ENCODE data around the gene LRRC71.

Gene LRRC71

DNA sequence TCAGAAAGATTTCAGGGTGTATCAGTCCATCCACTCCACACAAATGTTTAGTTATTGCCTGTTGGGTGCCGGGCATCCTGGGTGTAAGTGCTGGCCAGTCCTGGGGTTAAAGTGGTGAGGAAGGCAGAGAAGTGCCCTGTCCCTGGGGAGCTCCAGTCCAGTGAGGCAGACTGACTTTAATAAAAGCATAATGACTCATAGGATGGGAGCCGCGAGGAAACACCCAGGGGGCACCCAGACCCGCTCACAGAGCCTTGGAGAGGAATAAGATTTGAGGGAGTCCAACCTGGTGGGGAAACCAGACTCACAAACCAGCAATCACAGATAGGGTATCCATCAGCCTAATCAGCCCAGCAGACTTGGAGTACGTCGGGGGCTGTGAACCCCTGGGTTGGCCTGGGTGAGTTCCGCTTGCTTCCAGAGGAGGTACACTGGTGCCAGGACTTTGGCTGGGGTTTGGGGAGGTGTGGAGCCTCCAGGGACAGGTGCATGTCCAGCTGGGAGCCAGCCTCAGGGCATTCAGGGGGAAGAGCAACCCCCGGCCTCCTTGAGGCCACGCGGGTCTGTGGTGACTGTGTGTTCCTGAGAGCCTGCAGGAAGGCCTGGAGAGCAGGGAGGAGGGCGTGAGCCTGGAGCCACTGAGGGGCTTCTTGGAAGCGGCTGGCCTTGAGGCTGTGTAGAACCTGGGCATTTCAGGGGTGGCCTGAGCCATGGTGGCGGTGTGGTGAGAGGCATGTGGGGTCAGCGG, 23.2 kb upstream of the LRRC71 start:
- Histone ChIP-seq H3K9me3 (no peaks in the 10 kb centered on the region), H3K27me3 (peaks cover 65% of the 10 kb centered on the region), H3K4me3 (no peak overlapping the region), H3K27ac (peak overlapping the region; percentile 60; the same call in 1 of the 2 replicates), H3K36me3 (no peaks in the 10 kb centered on the region), H4K20me1 (no peaks in the 10 kb centered on the region), H3K4me1 (peaks cover 67% of the 10 kb centered on the region), H3K4me2 (peak overlapping the region; percentile 71), H3K9ac (no peak overlapping the region; the same call in 1 of the 2 replicates)
- no peak for TF ChIP-seq Cebpa-rat (IDR thresholded peaks at IDR 0.05)

DNA sequence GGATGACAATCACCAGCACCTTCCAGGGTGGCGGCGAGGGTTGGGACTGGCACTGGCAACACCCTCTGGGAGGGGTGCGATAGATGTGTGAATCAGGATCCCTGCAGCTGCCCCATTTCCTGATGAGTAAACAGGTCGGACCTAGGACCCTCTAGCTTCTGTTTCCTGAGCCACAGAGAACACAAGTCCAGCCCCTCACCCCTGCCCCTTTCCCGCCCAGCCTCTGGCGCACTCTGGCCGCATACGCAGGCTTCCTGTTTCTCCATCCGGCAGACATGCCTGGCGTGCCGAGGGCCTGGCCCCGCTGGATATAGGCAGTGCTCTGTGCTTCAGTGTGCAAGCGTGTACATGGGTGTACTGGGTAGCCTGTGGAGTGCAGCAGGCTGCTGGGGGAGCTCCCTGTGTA, 22.3 kb upstream of the LRRC71 start:
- Histone ChIP-seq H3K9ac (peak overlapping the region; percentile 29; the same call in 1 of the 2 replicates), H3K4me2 (peak overlapping the region; percentile 71), H3K9me3 (no peaks in the 10 kb centered on the region), H3K36me3 (no peaks in the 10 kb centered on the region), H3K27me3 (peaks cover 56% of the 10 kb centered on the region), H4K20me1 (no peaks in the 10 kb centered on the region), H3K4me3 (no peak overlapping the region), H3K27ac (peak overlapping the region; percentile 60), H3K4me1 (peaks cover 62% of the 10 kb centered on the region)
- TF ChIP-seq Cebpa-rat (IDR thresholded peaks at IDR 0.05), result no peak

DNA sequence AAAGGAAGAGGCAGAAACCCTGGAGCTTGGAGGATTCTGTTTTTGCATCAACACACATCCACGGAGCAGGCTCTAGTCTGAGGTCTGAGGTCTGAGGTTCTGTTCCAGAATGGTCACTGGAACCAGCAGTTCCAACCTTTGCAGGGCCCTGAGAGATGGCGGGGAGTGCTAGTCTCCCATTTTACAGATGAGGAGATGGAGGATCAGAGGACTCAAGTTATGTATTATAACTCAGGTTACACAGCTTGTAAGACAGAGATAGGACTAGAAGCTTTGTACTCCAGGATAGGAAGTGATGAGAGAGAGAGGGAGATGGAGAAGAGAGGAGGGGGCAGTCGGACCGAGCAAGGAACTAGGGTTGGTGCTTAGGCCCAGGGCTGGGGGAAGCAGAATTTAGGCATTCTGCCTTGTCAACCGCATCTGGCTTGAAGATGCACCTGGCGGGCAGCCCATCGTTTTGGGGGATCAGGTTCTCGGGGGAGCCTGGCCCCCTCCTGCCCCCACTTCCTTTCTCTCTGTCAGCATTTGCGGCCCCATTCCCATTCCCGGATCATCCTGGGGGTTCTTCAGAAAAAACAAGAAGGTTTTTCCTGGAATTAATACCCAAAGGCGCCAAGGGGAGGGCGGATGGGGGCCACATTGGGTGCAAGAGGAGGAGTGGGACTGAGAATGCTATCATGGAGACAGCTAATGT, 21.3 kb upstream of the LRRC71 start:
- Histone ChIP-seq H3K9me3 (no peaks in the 10 kb centered on the region), H3K4me2 (peak overlapping the region; percentile 71), H3K36me3 (no peaks in the 10 kb centered on the region), H3K4me1 (peaks cover 54% of the 10 kb centered on the region), H3K9ac (no peak overlapping the region), H3K4me3 (no peak overlapping the region), H4K20me1 (no peaks in the 10 kb centered on the region), H3K27ac (no peak overlapping the region), H3K27me3 (peaks cover 46% of the 10 kb centered on the region)
- TF ChIP-seq Cebpa-rat (IDR thresholded peaks at IDR 0.05), result no peak

DNA sequence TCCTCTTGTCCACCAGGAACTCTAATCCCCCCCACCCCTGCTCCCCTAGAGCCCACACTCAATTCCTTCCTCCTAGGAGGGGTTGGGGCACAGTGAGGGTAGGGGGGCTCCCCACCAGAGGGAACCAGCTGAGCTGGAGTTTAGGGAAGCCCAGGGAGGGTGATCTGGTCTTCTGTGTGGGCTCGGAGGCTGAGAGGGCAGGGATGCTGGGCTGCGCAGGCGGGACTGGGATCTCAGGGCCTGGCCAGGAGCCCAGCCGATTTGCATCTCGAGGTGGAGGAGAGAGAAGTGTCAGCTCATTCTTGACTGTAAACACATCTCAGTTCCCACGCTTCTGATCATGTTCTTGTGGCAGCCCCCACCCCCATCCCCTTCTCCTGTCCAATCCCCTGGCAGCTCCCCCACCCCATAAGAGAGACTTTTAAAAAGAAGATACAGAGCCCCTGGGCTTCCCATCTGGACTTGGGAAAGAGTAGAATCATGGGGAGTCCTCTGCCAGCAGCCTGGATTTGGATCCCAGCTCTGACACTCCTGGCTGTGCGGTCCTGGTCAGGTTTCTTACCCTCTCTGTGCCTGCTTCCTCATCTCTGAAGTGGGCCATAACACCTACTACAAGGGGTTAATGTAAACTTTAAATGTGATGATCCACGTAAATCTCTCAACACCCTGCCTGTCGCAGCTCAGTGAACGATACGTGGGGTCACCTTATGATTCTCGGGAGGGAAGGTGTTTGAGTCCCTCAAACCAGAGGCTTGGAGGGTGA, 20.3 kb upstream of the LRRC71 start:
- no peak overlapping the region for H3K4me3 ChIP-seq
- no peaks in the 10 kb centered on the region for H3K36me3 ChIP-seq
- no peaks in the 10 kb centered on the region for H4K20me1 ChIP-seq
- no peak for TF ChIP-seq Cebpa-rat (IDR thresholded peaks at IDR 0.05)
- no peak overlapping the region for H3K9ac ChIP-seq
- peaks cover 36% of the 10 kb centered on the region for H3K27me3 ChIP-seq
- H3K9me3 ChIP-seq, result no peaks in the 10 kb centered on the region
- H3K27ac ChIP-seq, result no peak overlapping the region
- H3K4me2 ChIP-seq, result no peak overlapping the region
- peaks cover 44% of the 10 kb centered on the region for H3K4me1 ChIP-seq

DNA sequence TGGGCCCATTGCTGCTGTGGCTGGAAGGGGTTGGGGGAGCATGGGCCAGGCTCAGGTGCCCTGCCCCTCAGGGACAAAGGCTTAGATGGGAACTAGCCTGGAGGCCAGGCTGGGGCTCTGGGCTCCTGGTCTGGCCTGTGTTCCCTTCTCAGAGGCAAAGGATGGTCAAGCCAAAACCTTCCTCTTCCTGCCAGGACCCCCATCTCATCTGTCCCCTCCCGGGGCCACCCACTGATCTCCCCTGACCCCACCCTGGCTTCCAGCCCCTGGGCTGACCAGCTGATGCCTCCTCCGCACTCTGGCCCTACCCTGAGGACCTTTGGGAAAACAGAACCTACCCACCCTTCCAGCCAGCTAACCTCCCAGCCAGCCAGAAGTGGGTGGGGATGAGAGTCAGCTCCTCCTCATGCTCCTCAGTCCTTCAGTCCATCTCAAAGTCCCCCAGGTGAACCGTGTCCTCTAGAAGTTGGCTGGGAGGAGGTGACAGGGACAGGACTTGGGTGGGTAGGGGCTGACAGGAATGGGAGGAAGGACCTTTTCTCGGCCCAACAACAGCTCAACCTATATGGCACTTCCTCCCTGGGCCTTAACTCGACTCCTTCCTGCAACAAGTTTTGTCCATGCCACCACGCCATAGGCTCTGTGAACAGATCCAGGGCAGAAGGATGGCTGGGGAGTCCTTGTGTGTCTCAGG, 19.4 kb upstream of the LRRC71 start:
- Histone ChIP-seq H3K9ac (no peak overlapping the region), H3K27me3 (peaks cover 30% of the 10 kb centered on the region; the same call in 1 of the 2 replicates), H3K27ac (no peak overlapping the region), H3K4me1 (peaks cover 38% of the 10 kb centered on the region), H3K4me3 (no peak overlapping the region), H3K4me2 (no peak overlapping the region), H3K9me3 (peaks cover 2% of the 10 kb centered on the region), H4K20me1 (no peaks in the 10 kb centered on the region), H3K36me3 (no peaks in the 10 kb centered on the region)
- no peak for TF ChIP-seq Cebpa-rat (IDR thresholded peaks at IDR 0.05)

DNA sequence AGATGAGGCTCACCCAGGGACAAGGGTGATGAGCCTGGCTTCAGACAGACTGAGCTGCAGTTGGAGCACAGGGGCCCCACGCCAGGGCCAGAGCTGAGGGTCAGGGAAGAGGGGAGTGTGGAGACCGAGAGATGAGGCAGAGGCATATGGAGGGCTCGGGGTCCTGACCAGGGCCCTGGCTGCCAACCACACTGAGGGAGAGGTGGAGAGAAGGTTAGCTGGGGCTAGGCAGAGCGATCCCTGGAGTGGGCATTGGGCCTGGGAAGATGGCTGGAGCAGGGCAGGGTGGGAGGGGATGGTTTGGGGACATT, 18.9 kb upstream of the LRRC71 start:
- Histone ChIP-seq H3K9me3 (peaks cover 7% of the 10 kb centered on the region), H4K20me1 (no peaks in the 10 kb centered on the region), H3K27me3 (peaks cover 28% of the 10 kb centered on the region; the same call in 1 of the 2 replicates), H3K36me3 (no peaks in the 10 kb centered on the region), H3K4me2 (no peak overlapping the region), H3K9ac (no peak overlapping the region), H3K4me1 (peaks cover 36% of the 10 kb centered on the region), H3K27ac (no peak overlapping the region), H3K4me3 (no peak overlapping the region)
- no peak for TF ChIP-seq Cebpa-rat (IDR thresholded peaks at IDR 0.05)

DNA sequence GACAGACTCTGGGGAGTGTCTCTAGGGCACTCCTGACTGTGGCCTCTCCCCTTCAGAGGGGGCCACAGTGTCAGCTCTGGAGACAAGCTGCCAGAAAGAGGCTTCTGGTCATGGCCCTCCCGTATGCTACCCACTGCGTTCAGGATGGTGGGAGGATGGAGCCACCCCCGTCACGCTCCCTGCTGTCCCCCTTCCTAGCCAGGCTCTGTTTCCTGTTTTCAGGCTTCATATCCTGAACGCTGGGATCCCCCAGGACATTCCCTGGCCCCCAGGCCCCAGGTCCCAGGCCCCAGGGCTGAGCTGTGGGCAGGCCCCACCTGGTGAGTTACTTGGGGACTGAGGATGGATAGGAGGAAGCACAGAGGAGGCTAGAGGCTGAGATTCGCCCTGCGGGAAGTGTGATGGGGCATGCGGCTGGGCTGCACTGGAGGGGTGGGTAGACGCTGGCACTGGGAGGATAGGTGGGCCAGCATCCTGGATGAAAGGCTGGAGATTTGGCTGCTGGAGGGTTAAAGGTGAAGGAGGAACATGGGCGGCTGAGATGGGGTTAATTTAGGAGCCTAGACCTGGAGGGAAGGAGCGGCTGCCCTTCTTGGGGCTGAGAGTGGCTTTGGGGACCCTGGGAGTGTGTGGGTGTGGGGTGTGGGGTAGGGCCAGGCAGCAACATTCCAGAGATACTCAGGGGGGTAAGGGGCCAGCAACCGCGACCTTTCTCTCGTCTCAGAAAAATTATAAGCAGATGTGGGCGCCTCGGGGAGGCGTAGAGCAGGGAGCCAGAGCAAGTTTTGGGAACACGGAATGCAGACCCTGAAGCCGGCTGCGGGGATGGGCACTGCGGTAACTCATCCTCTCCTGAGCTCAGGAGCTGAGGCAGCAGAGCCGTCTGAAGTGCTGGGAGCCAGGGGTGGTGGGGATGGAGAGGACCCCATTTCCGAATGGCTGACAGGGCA, 18.2 kb upstream of the LRRC71 start:
- no peak for TF ChIP-seq Cebpa-rat (IDR thresholded peaks at IDR 0.05)
- no peak overlapping the region for H3K9ac ChIP-seq
- peaks cover 24% of the 10 kb centered on the region; the same call in 1 of the 2 replicates for H3K27me3 ChIP-seq
- H3K27ac ChIP-seq, result no peak overlapping the region
- H4K20me1 ChIP-seq, result no peaks in the 10 kb centered on the region
- no peaks in the 10 kb centered on the region for H3K36me3 ChIP-seq
- peaks cover 9% of the 10 kb centered on the region for H3K9me3 ChIP-seq
- peak overlapping the region; percentile 19; the same call in 1 of the 2 replicates for H3K4me2 ChIP-seq
- H3K4me1 ChIP-seq, result peaks cover 32% of the 10 kb centered on the region
- no peak overlapping the region for H3K4me3 ChIP-seq

DNA sequence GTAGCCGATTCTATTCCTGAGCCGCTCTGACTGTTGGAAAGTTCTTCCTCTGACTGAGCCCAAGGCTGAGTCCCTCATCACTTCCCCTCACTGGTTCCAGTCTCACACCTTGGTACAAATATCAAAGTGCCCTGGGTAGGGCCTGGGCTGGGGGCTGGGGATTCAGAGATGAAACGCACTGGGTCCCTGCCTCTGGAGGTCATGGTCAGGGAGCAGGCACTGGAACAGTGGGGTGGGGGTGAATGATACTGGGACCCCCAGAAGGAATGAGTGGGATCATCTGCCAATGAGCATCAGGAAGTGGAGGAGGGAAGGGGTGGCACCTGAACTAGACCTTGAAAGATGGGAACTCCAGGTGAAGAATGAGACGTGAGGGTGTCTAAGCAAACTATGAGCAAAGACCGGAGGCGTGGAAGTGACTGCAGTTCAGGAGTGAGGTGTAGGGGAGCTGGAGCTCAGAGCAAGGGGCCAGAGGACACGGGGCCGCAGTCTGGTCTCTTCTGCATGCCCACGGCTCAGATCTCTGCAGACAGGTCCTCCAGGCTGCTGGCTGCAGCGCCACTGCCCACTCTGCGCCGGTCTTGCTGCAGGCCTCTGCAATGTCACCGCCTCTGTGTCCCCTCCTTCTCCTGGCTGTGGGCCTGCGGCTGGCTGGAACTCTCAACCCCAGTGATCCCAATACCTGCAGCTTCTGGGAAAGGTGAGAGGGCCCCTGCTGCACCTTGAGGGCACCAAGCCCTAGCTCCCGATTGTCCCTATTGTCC, 16.9 kb upstream of the LRRC71 start:
- H3K4me2 ChIP-seq, result no peak overlapping the region
- peaks cover 25% of the 10 kb centered on the region for H3K4me1 ChIP-seq
- no peaks in the 10 kb centered on the region for H4K20me1 ChIP-seq
- H3K27ac ChIP-seq, result no peak overlapping the region
- no peak overlapping the region for H3K4me3 ChIP-seq
- peaks cover 9% of the 10 kb centered on the region for H3K9me3 ChIP-seq
- peaks cover 11% of the 10 kb centered on the region; the same call in 1 of the 2 replicates for H3K27me3 ChIP-seq
- no peak overlapping the region for H3K9ac ChIP-seq
- no peaks in the 10 kb centered on the region for H3K36me3 ChIP-seq
- TF ChIP-seq Cebpa-rat (IDR thresholded peaks at IDR 0.05), result no peak

All from BLaER1 (cell line).